Activated CD8-positive, alpha-beta memory T cell treated with anti-CD3 and anti-CD28 coated beads, Interleukin-2, amount 50 U/mL, for 1 hour (primary cell): ENCODE measurements around the gene HSH2D.
"Not testable (repeated sequence)": the region's sequence is repeated elsewhere in the genome, so short reads cannot be mapped to it uniquely, and the experiment has no call there.

ENCODE experiments used
- DNase-seq: peaks from one replicate; pipeline ENCODE4 v3.0.0-alpha.2; 2020; ENCODE audit errors: extremely low read depth

Gene HSH2D

GRCh38 chr19:16143399-16144215 is at the start of gene HSH2D:
Gene HSH2D, plus strand, starts transcription at chr19:16143685. Its CDS starts 5,066 bp downstream, at chr19:16148751.
- DNase-seq: peak; percentile 53

- no peak for DNase-seq
Measured at GRCh38 chr19:16094360-16095070, 49.0 kb upstream of the HSH2D start.

- DNase-seq: no peak
Measured at GRCh38 chr19:16095071-16095571, 48.4 kb upstream of the HSH2D start.

- DNase-seq: no peak
Measured at GRCh38 chr19:16096280-16096855, 47.1 kb upstream of the HSH2D start.

GRCh38 chr19:16098416-16098768 is 45.1 kb upstream of the HSH2D start:
- no peak for DNase-seq

- DNase-seq: no peak
Measured at GRCh38 chr19:16098821-16099220, 44.7 kb upstream of the HSH2D start.

GRCh38 chr19:16099314-16099965 is 44.0 kb upstream of the HSH2D start:
- DNase-seq: not testable (repeated sequence)

- no peak for DNase-seq
Measured at GRCh38 chr19:16100524-16100923, 43.0 kb upstream of the HSH2D start.

- DNase-seq: no peak
Measured at GRCh38 chr19:16104722-16105121, 38.8 kb upstream of the HSH2D start.

- no peak for DNase-seq
Measured at GRCh38 chr19:16106121-16106520, 37.4 kb upstream of the HSH2D start.

GRCh38 chr19:16111160-16111908 is 32.2 kb upstream of the HSH2D start, which contains the start of gene RAB8A:
Gene RAB8A, plus strand, starts transcription at chr19:16111889. Its CDS starts 13 bp downstream, at chr19:16111902.
- peak; percentile 97 for DNase-seq

- no peak for DNase-seq
Measured at GRCh38 chr19:16111909-16112752, 31.4 kb upstream of the HSH2D start.

- no peak for DNase-seq
Measured at GRCh38 chr19:16112778-16113177, 30.7 kb upstream of the HSH2D start.

GRCh38 chr19:16113727-16114126 is 29.8 kb upstream of the HSH2D start:
- no peak for DNase-seq

GRCh38 chr19:16115301-16116039 is 28.0 kb upstream of the HSH2D start:
- DNase-seq: no peak

GRCh38 chr19:16116067-16116466 is 27.4 kb upstream of the HSH2D start:
- DNase-seq: no peak

GRCh38 chr19:16117594-16118033 is 25.9 kb upstream of the HSH2D start:
- DNase-seq: no peak

- DNase-seq: no peak
Measured at GRCh38 chr19:16118489-16119033, 24.9 kb upstream of the HSH2D start.
